HepG2 (cell line): ENCODE measurements around the gene CIAO2B. TPM values are rescaled to one million over a fixed set of nuclear protein-coding genes. Genes with fewer than 3 reads are reported as not detected.

Experiments used
- CAMTA2 ChIP-seq: sonication (generic); formaldehyde crosslinking; IDR thresholded peaks from 2 replicates; pipeline ENCODE4 v1.4.0; 2020; ENCODE audit warnings: mild to moderate bottlenecking, missing genetic modification reagents, borderline replicate concordance
- E2F2 ChIP-seq: sonication (generic); formaldehyde crosslinking; IDR thresholded peaks from 2 replicates; pipeline ENCODE4 v1.4.0; 2020; ENCODE audit warnings: missing genetic modification reagents, borderline replicate concordance
- FOSL1 ChIP-seq: sonication (generic); formaldehyde crosslinking; IDR thresholded peaks from 2 replicates; pipeline ENCODE4 v1.9.0; 2021; ENCODE audit warnings: missing genetic modification reagents, borderline replicate concordance
- GABPB1 ChIP-seq: IDR thresholded peaks from 2 replicates; pipeline ENCODE4 v1.6.1; 2016; ENCODE audit warnings: mild to moderate bottlenecking, missing genetic modification reagents, moderate library complexity, missing compliant biosample characterization
- HHEX ChIP-seq: IDR thresholded peaks from 2 replicates; pipeline ENCODE4 v1.6.1; 2016; ENCODE audit warnings: control low read depth
- HMGA1 ChIP-seq: sonication (generic); formaldehyde crosslinking; conservative IDR thresholded peaks from 2 replicates; pipeline ENCODE4 v1.4.0; 2020; ENCODE audit warnings: missing genetic modification reagents
- KLF11 ChIP-seq: IDR thresholded peaks from 2 replicates; pipeline ENCODE4 v1.6.1; 2016; ENCODE audit warnings: missing compliant biosample characterization
- MYNN ChIP-seq: sonication (generic); formaldehyde crosslinking; IDR thresholded peaks from 2 replicates; pipeline ENCODE4 v1.4.0; 2020; ENCODE audit warnings: mild to moderate bottlenecking, low read depth, missing genetic modification reagents
- NFIB ChIP-seq: sonication (generic); formaldehyde crosslinking; IDR thresholded peaks from 2 replicates; pipeline ENCODE4 v1.9.0; 2021; ENCODE audit warnings: missing genetic modification reagents, mild to moderate bottlenecking, borderline replicate concordance
- RELA ChIP-seq: sonication (generic); formaldehyde crosslinking; IDR thresholded peaks from 2 replicates; pipeline ENCODE4 v1.4.0; 2020; ENCODE audit warnings: missing genetic modification reagents
- SAFB2 ChIP-seq: sonication (generic); formaldehyde crosslinking; IDR thresholded peaks from 2 replicates; pipeline ENCODE4 v1.5.1; 2020; ENCODE audit warnings: missing genetic modification reagents, low read depth, mild to moderate bottlenecking, borderline replicate concordance
- SCMH1 ChIP-seq: sonication (generic); formaldehyde crosslinking; IDR thresholded peaks from 2 replicates; pipeline ENCODE4 v1.9.0; 2021; ENCODE audit warnings: missing genetic modification reagents, mild to moderate bottlenecking, borderline replicate concordance
- SYNCRIP ChIP-seq: fragments of 200-400 bp; formaldehyde crosslinking; IDR thresholded peaks from 2 replicates; pipeline ENCODE4 v1.6.1; 2018; ENCODE audit warnings: mild to moderate bottlenecking, low read depth, low read length; ENCODE audit not compliant: insufficient read depth
- THYN1 ChIP-seq: sonication (generic); formaldehyde crosslinking; IDR thresholded peaks from 2 replicates; pipeline ENCODE4 v1.8.1; 2023; ENCODE audit warnings: low read depth, mild to moderate bottlenecking, moderate library complexity, missing genetic modification reagents, borderline replicate concordance
- ZBTB3 ChIP-seq: sonication (generic); formaldehyde crosslinking; IDR thresholded peaks from 2 replicates; pipeline ENCODE4 v1.4.0; 2020; ENCODE audit warnings: low read depth, mild to moderate bottlenecking, moderate library complexity, missing genetic modification reagents, borderline replicate concordance
- ZKSCAN1 ChIP-seq: fragments of 150-350 bp; IDR thresholded peaks from 2 replicates; pipeline ENCODE4 v1.6.1; 2014; ENCODE audit warnings: low read length
- ZKSCAN8 ChIP-seq: IDR thresholded peaks from 2 replicates; pipeline ENCODE4 v1.6.1; 2016; ENCODE audit warnings: borderline replicate concordance, missing genetic modification reagents, missing compliant biosample characterization
- ZNF264 ChIP-seq: sonication (generic); formaldehyde crosslinking; IDR thresholded peaks from 2 replicates; pipeline ENCODE4 v1.4.0; 2020; ENCODE audit warnings: missing genetic modification reagents
- ZNF430 ChIP-seq: sonication (generic); formaldehyde crosslinking; IDR thresholded peaks from 2 replicates; pipeline ENCODE4 v1.9.0; 2021; ENCODE audit warnings: mild to moderate bottlenecking, missing genetic modification reagents
- ZNF484 ChIP-seq: sonication (generic); formaldehyde crosslinking; IDR thresholded peaks from 2 replicates; pipeline ENCODE4 v1.5.1; 2020; ENCODE audit warnings: mild to moderate bottlenecking, low read depth, missing genetic modification reagents, borderline replicate concordance
- ZNF496 ChIP-seq: sonication (generic); formaldehyde crosslinking; IDR thresholded peaks from 2 replicates; pipeline ENCODE4 v1.8.1; 2023; ENCODE audit warnings: mild to moderate bottlenecking, moderate library complexity, missing genetic modification reagents; ENCODE audit not compliant: insufficient replicate concordance
- ZNF616 ChIP-seq: sonication (generic); formaldehyde crosslinking; IDR thresholded peaks from 2 replicates; pipeline ENCODE4 v1.5.0; 2020; ENCODE audit warnings: low read depth, mild to moderate bottlenecking, missing genetic modification reagents
- ZNF749 ChIP-seq: sonication (generic); formaldehyde crosslinking; IDR thresholded peaks from 2 replicates; pipeline ENCODE4 v1.8.0; 2022; ENCODE audit warnings: mild to moderate bottlenecking, missing genetic modification reagents, moderate library complexity, borderline replicate concordance
- ZNF841 ChIP-seq: sonication (generic); formaldehyde crosslinking; IDR thresholded peaks from 2 replicates; pipeline ENCODE4 v1.8.1; 2023; ENCODE audit warnings: missing genetic modification reagents, borderline replicate concordance
- ZSCAN9 ChIP-seq: IDR thresholded peaks from 2 replicates; pipeline ENCODE4 v1.6.1; 2016; ENCODE audit warnings: borderline replicate concordance
- ZUFSP ChIP-seq: sonication (generic); formaldehyde crosslinking; IDR thresholded peaks from 2 replicates; pipeline ENCODE4 v1.9.0; 2021; ENCODE audit warnings: missing genetic modification reagents, mild to moderate bottlenecking, borderline replicate concordance
- polyA plus RNA-seq, 8 experiments: library from polyadenylated mRNA; depleted of rRNA in 3 of 8; stranded (reverse) in 7 of 8; unstranded in 1 of 8; fragments of >200 nt; fragmentation: Illumina TruSeq in 4 of 8; extraction: Trizol in 4 of 8; gene quantifications; 2 replicates each; pipeline versions ENCODE4 v1.2.1 to v1.2.3, GENCODE V29; 2011 to 2016; ENCODE audit warnings: low read depth in 4 of 8, missing spikeins in 1 of 8, mixed read lengths in 1 of 8; ENCODE audit not compliant: insufficient read depth in 1 of 8
- total RNA-seq, 5 experiments: library from RNA; depleted of rRNA; stranded (reverse); fragments of >200 nt; fragmentation: Illumina TruSeq; extraction: Trizol; gene quantifications; 2 replicates each; pipeline ENCODE4 v1.2.3, GENCODE V29; 2016; ENCODE audit warnings: low read depth in 1 of 5
- TF ChIP-seq, protein P1 (sequence below): sonication (generic); formaldehyde crosslinking; IDR thresholded peaks from 2 replicates; pipeline ENCODE4 v1.8.0; 2022; ENCODE audit warnings: missing genetic modification reagents, low read depth, mild to moderate bottlenecking, borderline replicate concordance
- TF ChIP-seq, protein P2 (sequence below): sonication (generic); formaldehyde crosslinking; IDR thresholded peaks from 2 replicates; pipeline ENCODE4 v1.4.0; 2020; ENCODE audit warnings: missing genetic modification reagents

Gene CIAO2B
- total and polyA plus RNA-seq, 2 of the 13 experiments (the other 11 are each of a cell fraction or from before 2014, with no cell fraction given), result 157 to 293 TPM

DNA sequence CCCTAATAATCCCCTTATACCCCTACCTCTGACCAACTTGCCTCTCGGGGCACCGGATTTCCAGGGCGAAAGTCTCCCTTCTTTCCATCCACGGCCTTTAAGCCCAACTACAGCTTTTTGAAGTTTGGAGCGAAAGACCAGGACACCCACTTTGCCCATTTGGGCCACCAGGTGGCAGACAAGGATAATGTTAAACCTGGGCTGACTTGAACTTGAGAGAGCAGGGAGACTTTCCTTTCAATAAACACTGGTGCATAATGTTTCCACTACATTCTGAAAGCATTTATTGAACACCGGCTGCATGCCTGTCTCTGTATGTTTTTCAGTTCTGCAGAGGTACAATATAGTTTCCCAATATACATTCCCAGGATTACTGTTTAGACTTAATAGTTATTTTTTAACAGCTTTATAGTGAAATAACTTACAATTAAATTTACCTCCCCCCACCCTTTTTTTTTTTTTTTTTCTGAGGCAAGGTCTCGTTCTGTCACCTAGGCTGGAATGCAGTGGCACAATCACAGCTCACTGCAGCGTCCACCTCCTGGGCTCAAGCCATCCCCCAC is 20.0 kb upstream of the CIAO2B start (continued):
- 0 out of 2 replicates have a peak, but pooled peaks have one; percentile 62 for TF ChIP-seq MYNN
- no peak for TF ChIP-seq E2F2 (CRISPR knock-in tag)
- no peak for TF ChIP-seq ZNF264
- TF ChIP-seq ZNF430 (CRISPR knock-in tag), result no peak
- TF ChIP-seq, protein P1, sequence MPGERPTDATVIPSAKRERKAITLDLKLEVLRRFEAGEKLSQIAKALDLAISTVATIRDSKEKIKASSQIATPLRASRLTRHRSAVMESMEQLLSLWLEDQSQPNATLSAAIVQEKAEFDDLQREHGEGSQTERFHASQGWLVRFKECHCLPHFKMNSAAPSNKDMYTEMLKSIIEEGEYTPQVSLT, result no peak
- TF ChIP-seq CAMTA2 (CRISPR knock-in tag), result no peak
- no peak for TF ChIP-seq NFIB
- no peak for TF ChIP-seq ZNF616 (CRISPR knock-in tag)
- TF ChIP-seq RELA, result no peak
- no peak for TF ChIP-seq HHEX
- TF ChIP-seq ZSCAN9 (CRISPR knock-in tag), result peak; percentile 80; the same call in 1 of the 2 replicates
- TF ChIP-seq THYN1, result no peak
- TF ChIP-seq HMGA1 (CRISPR knock-in tag), result no peak
- no peak for TF ChIP-seq GABPB1 (CRISPR knock-in tag)
- no peak for TF ChIP-seq FOSL1 (CRISPR knock-in tag)
- no peak for TF ChIP-seq KLF11 (CRISPR knock-in tag)
- peak; percentile 100 for TF ChIP-seq ZKSCAN8
- no peak for TF ChIP-seq SYNCRIP
- no peak for TF ChIP-seq ZNF484 (CRISPR knock-in tag)
- no peak for TF ChIP-seq SCMH1 (CRISPR knock-in tag)
- TF ChIP-seq ZNF749, result no peak
- TF ChIP-seq ZUFSP (CRISPR knock-in tag), result no peak
- no peak for TF ChIP-seq ZBTB3 (CRISPR knock-in tag)
- TF ChIP-seq ZKSCAN1, result no peak
- TF ChIP-seq SAFB2 (CRISPR knock-in tag), result no peak
- no peak for TF ChIP-seq ZNF841
- TF ChIP-seq ZNF496 (CRISPR knock-in tag), result no peak
- TF ChIP-seq, protein P2, sequence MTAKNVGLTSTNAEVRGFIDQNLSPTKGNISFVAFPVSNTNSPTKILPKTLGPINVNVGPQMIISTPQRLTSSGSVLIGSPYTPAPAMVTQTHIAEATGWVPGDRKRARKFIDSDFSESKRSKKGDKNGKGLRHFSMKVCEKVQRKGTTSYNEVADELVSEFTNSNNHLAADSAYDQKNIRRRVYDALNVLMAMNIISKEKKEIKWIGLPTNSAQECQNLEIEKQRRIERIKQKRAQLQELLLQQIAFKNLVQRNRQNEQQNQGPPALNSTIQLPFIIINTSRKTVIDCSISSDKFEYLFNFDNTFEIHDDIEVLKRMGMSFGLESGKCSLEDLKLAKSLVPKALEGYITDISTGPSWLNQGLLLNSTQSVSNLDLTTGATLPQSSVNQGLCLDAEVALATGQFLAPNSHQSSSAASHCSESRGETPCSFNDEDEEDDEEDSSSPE (CRISPR knock-in tag), result no peak
